ENCODE measurements around the gene HMGB3.

DNA sequence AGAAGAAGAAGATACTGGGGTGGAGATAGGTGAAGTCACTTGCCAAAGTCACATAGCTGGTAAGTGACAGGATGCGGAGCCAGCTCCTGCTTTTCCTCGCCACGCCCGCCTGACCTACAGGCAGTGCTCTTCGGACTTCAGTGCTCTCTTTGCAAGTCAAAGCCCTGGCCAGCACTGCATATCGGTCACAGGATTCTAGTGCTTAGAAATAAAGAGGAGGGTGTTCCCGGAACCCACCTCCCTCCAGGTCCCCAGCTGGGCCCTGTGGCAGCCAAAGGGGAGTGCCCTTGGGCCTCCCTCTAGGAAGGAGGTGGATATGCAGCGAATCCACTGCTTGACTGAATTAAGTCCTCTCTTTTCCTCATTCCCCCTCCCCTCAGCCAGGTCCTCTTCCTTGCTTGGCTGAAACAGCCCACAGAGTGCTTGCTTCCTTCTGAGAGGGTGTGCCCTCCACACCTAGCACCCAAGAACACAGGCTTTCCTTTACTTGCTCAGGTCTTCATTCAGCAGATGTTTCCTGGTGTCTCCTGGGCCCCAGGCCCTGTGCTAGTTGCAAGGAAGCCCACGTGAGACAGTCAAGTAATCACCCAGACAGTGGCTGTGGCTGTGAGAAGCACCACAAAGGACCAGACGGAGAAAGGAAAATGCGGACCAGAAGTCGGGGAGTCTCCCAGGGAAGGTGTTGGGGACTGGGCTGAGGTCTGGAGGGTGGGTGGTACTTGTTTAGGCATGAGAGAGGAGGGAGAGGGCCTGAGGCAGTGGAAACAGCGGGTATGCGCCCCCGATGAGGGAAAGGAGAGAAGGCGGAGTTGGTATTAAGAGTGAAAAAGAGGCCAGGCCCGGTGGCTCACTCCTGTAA, 14.0 kb upstream of the HMGB3 start:
- TF ChIP-seq, protein P1, sequence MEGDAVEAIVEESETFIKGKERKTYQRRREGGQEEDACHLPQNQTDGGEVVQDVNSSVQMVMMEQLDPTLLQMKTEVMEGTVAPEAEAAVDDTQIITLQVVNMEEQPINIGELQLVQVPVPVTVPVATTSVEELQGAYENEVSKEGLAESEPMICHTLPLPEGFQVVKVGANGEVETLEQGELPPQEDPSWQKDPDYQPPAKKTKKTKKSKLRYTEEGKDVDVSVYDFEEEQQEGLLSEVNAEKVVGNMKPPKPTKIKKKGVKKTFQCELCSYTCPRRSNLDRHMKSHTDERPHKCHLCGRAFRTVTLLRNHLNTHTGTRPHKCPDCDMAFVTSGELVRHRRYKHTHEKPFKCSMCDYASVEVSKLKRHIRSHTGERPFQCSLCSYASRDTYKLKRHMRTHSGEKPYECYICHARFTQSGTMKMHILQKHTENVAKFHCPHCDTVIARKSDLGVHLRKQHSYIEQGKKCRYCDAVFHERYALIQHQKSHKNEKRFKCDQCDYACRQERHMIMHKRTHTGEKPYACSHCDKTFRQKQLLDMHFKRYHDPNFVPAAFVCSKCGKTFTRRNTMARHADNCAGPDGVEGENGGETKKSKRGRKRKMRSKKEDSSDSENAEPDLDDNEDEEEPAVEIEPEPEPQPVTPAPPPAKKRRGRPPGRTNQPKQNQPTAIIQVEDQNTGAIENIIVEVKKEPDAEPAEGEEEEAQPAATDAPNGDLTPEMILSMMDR (IDR thresholded peaks at IDR 0.05) = no peak
- TF ChIP-seq POLR2A (IDR thresholded peaks at IDR 0.05; ENCODE audit: low read length) = no peak
- TF ChIP-seq MYC (IDR thresholded peaks at IDR 0.05; ENCODE audit: borderline replicate concordance, low read length) = no peak
- no peak for TF ChIP-seq HDAC2 (IDR thresholded peaks at IDR 0.05)
- no peak for TF ChIP-seq EP300 (IDR thresholded peaks at IDR 0.05)
- TF ChIP-seq MAZ (IDR thresholded peaks at IDR 0.05; ENCODE audit: borderline replicate concordance, low read depth, low read length) = no peak
- TF ChIP-seq GATA3 (IDR thresholded peaks at IDR 0.05; ENCODE audit: borderline replicate concordance) = no peak
- TF ChIP-seq RCOR1 (IDR thresholded peaks at IDR 0.05; ENCODE audit: low read depth, low read length) = no peak
- TF ChIP-seq NFE2L2 (conservative IDR thresholded peaks at IDR 0.05; ENCODE audit: low read length) = no peak
